Keratinocyte (primary cell): ENCODE data around the gene CISTR. TPM values are rescaled to one million over a fixed set of nuclear protein-coding genes. Genes with fewer than 3 reads are reported as not detected.

ENCODE experiments used
- DNase-seq: peaks from one replicate; pipeline ENCODE4 v3.0.0-alpha.2; 2011; ENCODE audit warnings: low read depth, missing footprints, low spot score
- FAIRE-seq: peaks from 2 replicates; lab custom pipeline; 2011; peaks lifted over from hg19 to GRCh38; lab: Jason Lieb, UNC
- H2AFZ ChIP-seq: 2 replicates; pipeline ENCODE4 v1.6.0; 2012; ENCODE audit warnings: low read length, control low read depth, inconsistent platforms; ENCODE audit not compliant: control insufficient read depth
- H3K27ac ChIP-seq: 2 replicates; pipeline ENCODE4 v1.5.1; 2011; ENCODE audit warnings: low read length; ENCODE audit not compliant: control insufficient read depth, insufficient read depth
- H3K27me3 ChIP-seq: 3 replicates; pipeline ENCODE4 v1.6.0; 2011; ENCODE audit warnings: low read length; ENCODE audit not compliant: control insufficient read depth, insufficient read depth; ENCODE audit errors: extremely low read depth
- H3K36me3 ChIP-seq, 2 experiments: 2 replicates in 1 of 2; 3 replicates in 1 of 2; pipeline ENCODE4 v1.5.1; 2011; ENCODE audit warnings: low read length in 2 of 2, mild to moderate bottlenecking in 1 of 2; ENCODE audit not compliant: control insufficient read depth in 2 of 2, insufficient read depth in 2 of 2; ENCODE audit errors: extremely low read depth in 1 of 2
- H3K4me1 ChIP-seq: 3 replicates; pipeline ENCODE4 v1.5.1; 2011; ENCODE audit warnings: low read length; ENCODE audit not compliant: control insufficient read depth, insufficient read depth; ENCODE audit errors: extremely low read depth
- H3K4me2 ChIP-seq: 3 replicates; pipeline ENCODE4 v1.6.0; 2011; ENCODE audit warnings: low read depth, low read length; ENCODE audit not compliant: control insufficient read depth, insufficient read depth; ENCODE audit errors: extremely low read depth
- H3K4me3 ChIP-seq, 3 experiments: fragments of 200-600 bp in 1 of 3; sonication (generic) in 1 of 3; 2 replicates in 2 of 3; 3 replicates in 1 of 3; pipeline ENCODE4 v1.5.1; 2011 to 2016; ENCODE audit warnings: low read length in 3 of 3, mild to moderate bottlenecking in 3 of 3, control low read depth in 2 of 3, inconsistent platforms in 1 of 3, low read depth in 1 of 3, mixed read lengths in 1 of 3, mixed run types in 1 of 3, moderate library complexity in 1 of 3; ENCODE audit not compliant: control insufficient read depth in 2 of 3, insufficient read depth in 2 of 3; ENCODE audit errors: extremely low read depth in 1 of 3
- H3K79me2 ChIP-seq: 2 replicates; pipeline ENCODE4 v1.6.0; 2012; ENCODE audit warnings: low read length; ENCODE audit not compliant: control insufficient read depth, insufficient read depth
- H3K9ac ChIP-seq: 3 replicates; pipeline ENCODE4 v1.6.0; 2011; ENCODE audit warnings: low read length; ENCODE audit not compliant: control insufficient read depth, insufficient read depth; ENCODE audit errors: extremely low read depth
- H3K9me1 ChIP-seq: 3 replicates; pipeline ENCODE4 v1.6.0; 2011; ENCODE audit warnings: low read length; ENCODE audit not compliant: control insufficient read depth, insufficient read depth; ENCODE audit errors: extremely low read depth
- H3K9me3 ChIP-seq: 2 replicates; pipeline ENCODE4 v1.5.1; 2012; ENCODE audit warnings: low read depth, low read length; ENCODE audit not compliant: control insufficient read depth
- H4K20me1 ChIP-seq: 3 replicates; pipeline ENCODE4 v1.6.0; 2011; ENCODE audit warnings: low read length; ENCODE audit not compliant: control insufficient read depth, insufficient read depth; ENCODE audit errors: extremely low read depth
- EZH2 ChIP-seq: IDR thresholded peaks from one replicate; pipeline ENCODE4 v1.6.1; 2012; ENCODE audit warnings: inconsistent platforms, mild to moderate bottlenecking, low read length, moderate library complexity
- dilution Hi-C: fragments of 300-500 bp; cut with MboI; formaldehyde crosslinking; loops from one replicate; pipeline ENCODE4 v1.7.0; 2020; ENCODE audit warnings: low sequenced_read_pairs; ENCODE audit not compliant: extremely low pct_ligation_motif_present
- polyA plus RNA-seq, 5 experiments: library from polyadenylated mRNA; depleted of rRNA in 3 of 5; stranded (reverse) in 3 of 5; stranded (forward) in 1 of 5; unstranded in 1 of 5; fragments of >200 nt; gene quantifications; 1 replicate in 1 of 5; 2 replicates in 3 of 5; 3 replicates in 1 of 5; pipeline versions ENCODE4 v1.2.1 to v1.2.3, GENCODE V29; 2011 to 2012; ENCODE audit warnings: missing spikeins in 2 of 5, low read depth in 1 of 5, low replicate concordance in 1 of 5
- TF ChIP-seq, protein P1 (sequence below), 3 experiments: IDR thresholded peaks in 1 of 3; conservative IDR thresholded peaks in 1 of 3; optimal IDR thresholded peaks in 1 of 3; 2 replicates in 2 of 3; 3 replicates in 1 of 3; pipeline versions ENCODE3 to v1.5.1; 2011; ENCODE audit warnings: low read length in 3 of 3, mild to moderate bottlenecking in 3 of 3, moderate library complexity in 2 of 3, control low read depth in 1 of 3, inconsistent platforms in 1 of 3; ENCODE audit not compliant: insufficient read depth in 2 of 3; ENCODE audit errors: extremely low read depth in 1 of 3

CISTR gene
- polyA plus RNA-seq, 1 donor (not counting 4 experiments of a cell fraction or from before 2014, with no cell fraction given): not detected

DNA sequence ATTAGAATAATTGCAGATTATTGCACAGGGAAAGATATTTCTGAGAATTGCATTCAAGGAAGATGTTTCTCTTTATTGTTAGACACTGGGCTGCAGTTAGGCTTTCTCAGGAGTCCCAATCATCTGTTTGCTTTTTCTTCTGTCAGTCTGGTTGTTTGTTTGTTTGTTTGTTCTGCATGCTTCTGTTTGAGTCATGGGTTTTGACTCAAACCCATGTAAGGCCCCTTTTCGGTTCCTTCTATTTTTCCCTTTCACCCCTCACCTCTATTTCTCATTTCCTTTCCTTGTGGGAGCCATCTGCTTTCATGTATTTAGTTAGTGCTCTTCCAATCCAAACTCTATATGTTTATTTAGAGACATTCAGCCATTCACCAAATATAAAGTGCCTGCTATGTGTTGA is 25.1 kb upstream of the CISTR start:
- FAIRE-seq: no peak
- Histone ChIP-seq H4K20me1 (no peaks in the 10 kb centered on the region), H3K9ac (no peak overlapping the region), H2AFZ (no peak overlapping the region), H3K9me1 (no peaks in the 10 kb centered on the region), H3K9me3 (no peaks in the 10 kb centered on the region), H3K27ac (no peak overlapping the region), H3K4me3 (no peak overlapping the region), H3K79me2 (no peaks in the 10 kb centered on the region), H3K4me2 (no peak overlapping the region), H3K36me3 (no peaks in the 10 kb centered on the region), H3K27me3 (no peaks in the 10 kb centered on the region), H3K4me1 (peaks cover under 1% of the 10 kb centered on the region)
- no peak for DNase-seq
- dilution Hi-C loops: no loop called here
- no peak for TF ChIP-seq EZH2

DNA sequence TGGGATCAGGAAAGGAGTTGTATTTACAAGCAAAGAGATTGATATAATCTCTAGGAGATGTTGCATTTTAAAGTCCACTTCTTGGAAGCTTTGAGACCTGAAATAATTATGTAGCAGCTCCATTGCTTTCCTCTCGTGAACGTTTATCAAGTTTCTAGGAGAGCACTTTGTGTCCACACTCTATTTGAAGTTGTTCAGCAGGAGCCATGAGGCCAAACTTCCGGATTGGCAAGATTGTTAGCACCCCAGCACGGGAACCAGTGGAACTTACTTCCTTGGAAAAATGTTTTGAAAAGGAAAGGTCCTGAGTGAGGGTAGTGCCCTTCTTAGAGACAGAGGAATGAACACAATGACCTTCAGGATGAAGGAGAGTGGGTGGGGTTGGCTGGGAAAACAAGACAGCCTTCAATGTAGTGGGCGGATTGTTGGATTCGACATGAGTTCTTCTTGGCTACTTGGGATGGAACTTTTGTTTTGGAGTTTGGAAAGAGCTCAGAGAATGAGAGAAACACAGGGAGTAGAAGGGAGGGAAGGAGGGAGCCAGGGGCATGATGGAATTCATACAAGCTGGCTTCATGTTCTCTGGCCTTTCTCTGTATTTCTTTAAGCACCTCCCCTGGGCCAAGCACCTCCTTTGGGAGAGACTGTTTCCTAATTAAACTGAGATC is 23.8 kb upstream of the CISTR start:
- no peak overlapping the region for H3K27ac ChIP-seq
- H3K4me2 ChIP-seq: no peak overlapping the region
- H3K9me1 ChIP-seq: no peaks in the 10 kb centered on the region
- no peaks in the 10 kb centered on the region for H4K20me1 ChIP-seq
- TF ChIP-seq, protein P1, sequence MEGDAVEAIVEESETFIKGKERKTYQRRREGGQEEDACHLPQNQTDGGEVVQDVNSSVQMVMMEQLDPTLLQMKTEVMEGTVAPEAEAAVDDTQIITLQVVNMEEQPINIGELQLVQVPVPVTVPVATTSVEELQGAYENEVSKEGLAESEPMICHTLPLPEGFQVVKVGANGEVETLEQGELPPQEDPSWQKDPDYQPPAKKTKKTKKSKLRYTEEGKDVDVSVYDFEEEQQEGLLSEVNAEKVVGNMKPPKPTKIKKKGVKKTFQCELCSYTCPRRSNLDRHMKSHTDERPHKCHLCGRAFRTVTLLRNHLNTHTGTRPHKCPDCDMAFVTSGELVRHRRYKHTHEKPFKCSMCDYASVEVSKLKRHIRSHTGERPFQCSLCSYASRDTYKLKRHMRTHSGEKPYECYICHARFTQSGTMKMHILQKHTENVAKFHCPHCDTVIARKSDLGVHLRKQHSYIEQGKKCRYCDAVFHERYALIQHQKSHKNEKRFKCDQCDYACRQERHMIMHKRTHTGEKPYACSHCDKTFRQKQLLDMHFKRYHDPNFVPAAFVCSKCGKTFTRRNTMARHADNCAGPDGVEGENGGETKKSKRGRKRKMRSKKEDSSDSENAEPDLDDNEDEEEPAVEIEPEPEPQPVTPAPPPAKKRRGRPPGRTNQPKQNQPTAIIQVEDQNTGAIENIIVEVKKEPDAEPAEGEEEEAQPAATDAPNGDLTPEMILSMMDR (optimal IDR thresholded peaks at IDR 0.05 in 1 of 3, IDR thresholded peaks at IDR 0.05 in 1 of 3, conservative IDR thresholded peaks at IDR 0.05 in 1 of 3; ENCODE audit: extremely low read depth in 1 of 3, insufficient read depth in 2 of 3, low read length in 3 of 3): no peak
- no peak for TF ChIP-seq EZH2
- H3K4me3 ChIP-seq: no peak overlapping the region
- no peaks in the 10 kb centered on the region for H3K79me2 ChIP-seq
- H3K27me3 ChIP-seq: no peaks in the 10 kb centered on the region
- dilution Hi-C loops: no loop called here
- DNase-seq (no peak), FAIRE-seq (no peak)
- H2AFZ ChIP-seq: no peak overlapping the region
- H3K9me3 ChIP-seq: no peaks in the 10 kb centered on the region
- peaks cover 9% of the 10 kb centered on the region for H3K4me1 ChIP-seq
- H3K9ac ChIP-seq: no peak overlapping the region
- H3K36me3 ChIP-seq: no peaks in the 10 kb centered on the region
